HepG2 (cell line): ENCODE measurements around the gene NDUFB6. TPM values are rescaled to one million over a fixed set of nuclear protein-coding genes. Genes with fewer than 3 reads are reported as not detected.

Source experiments
- ARNTL ChIP-seq: sonication (generic); formaldehyde crosslinking; IDR thresholded peaks from 2 replicates; pipeline ENCODE4 v1.4.0; 2020; ENCODE audit warnings: mild to moderate bottlenecking, missing genetic modification reagents
- BRCA1 ChIP-seq: sonication (generic); formaldehyde crosslinking; IDR thresholded peaks from 2 replicates; pipeline ENCODE4 v1.4.0; 2020; ENCODE audit warnings: missing genetic modification reagents
- DDIT3 ChIP-seq: sonication (generic); formaldehyde crosslinking; IDR thresholded peaks from 2 replicates; pipeline ENCODE4 v1.4.0; 2020; ENCODE audit warnings: mild to moderate bottlenecking, missing genetic modification reagents
- DNMT3B ChIP-seq: conservative IDR thresholded peaks from 2 replicates; pipeline ENCODE4 v1.6.1; 2016; ENCODE audit warnings: missing biosample characterization, control low read depth
- GLI4 ChIP-seq: sonication (generic); formaldehyde crosslinking; IDR thresholded peaks from 2 replicates; pipeline ENCODE4 v1.5.1; 2020; ENCODE audit warnings: missing genetic modification reagents, mild to moderate bottlenecking, moderate library complexity, borderline replicate concordance
- MIER2 ChIP-seq: IDR thresholded peaks from 2 replicates; pipeline ENCODE4 v1.6.1; 2016; ENCODE audit warnings: missing biosample characterization, missing genetic modification reagents
- NFYB ChIP-seq: sonication (generic); formaldehyde crosslinking; IDR thresholded peaks from 2 replicates; pipeline ENCODE4 v1.4.0; 2020; ENCODE audit warnings: missing genetic modification reagents
- NR2C2 ChIP-seq: sonication (generic); formaldehyde crosslinking; IDR thresholded peaks from 2 replicates; pipeline ENCODE4 v1.4.0; 2020; ENCODE audit warnings: missing genetic modification reagents, mild to moderate bottlenecking, moderate library complexity, borderline replicate concordance
- PATZ1 ChIP-seq: sonication (generic); formaldehyde crosslinking; IDR thresholded peaks from 2 replicates; pipeline ENCODE4 v1.4.0; 2020; ENCODE audit warnings: missing genetic modification reagents
- PRDM10 ChIP-seq: sonication (generic); formaldehyde crosslinking; IDR thresholded peaks from 2 replicates; pipeline ENCODE4 v1.4.0; 2020; ENCODE audit warnings: low read depth, missing genetic modification reagents
- RARA ChIP-seq: IDR thresholded peaks from 2 replicates; pipeline ENCODE4 v1.6.1; 2016; ENCODE audit warnings: missing genetic modification reagents, missing compliant biosample characterization
- TRIM24 ChIP-seq: sonication (generic); formaldehyde crosslinking; IDR thresholded peaks from 2 replicates; pipeline ENCODE4 v1.8.0; 2022; ENCODE audit warnings: mild to moderate bottlenecking, missing genetic modification reagents
- ZNF260 ChIP-seq: sonication (generic); formaldehyde crosslinking; IDR thresholded peaks from 2 replicates; pipeline ENCODE4 v1.4.0; 2020; ENCODE audit warnings: missing genetic modification reagents, low read depth, mild to moderate bottlenecking, borderline replicate concordance
- ZNF274 ChIP-seq: sonication (generic); formaldehyde crosslinking; IDR thresholded peaks from 2 replicates; pipeline ENCODE4 v1.5.1; 2020; ENCODE audit warnings: mild to moderate bottlenecking, missing genetic modification reagents
- ZNF281 ChIP-seq: sonication (generic); formaldehyde crosslinking; IDR thresholded peaks from 2 replicates; pipeline ENCODE4 v1.4.0; 2020; ENCODE audit warnings: missing genetic modification reagents, borderline replicate concordance
- ZNF292 ChIP-seq: sonication (generic); formaldehyde crosslinking; IDR thresholded peaks from 2 replicates; pipeline ENCODE4 v1.8.1; 2022; ENCODE audit warnings: mild to moderate bottlenecking, low read depth, missing genetic modification reagents, borderline replicate concordance
- ZNF350 ChIP-seq: sonication (generic); formaldehyde crosslinking; IDR thresholded peaks from 2 replicates; pipeline ENCODE4 v1.4.0; 2020; ENCODE audit warnings: mild to moderate bottlenecking, low read depth, missing genetic modification reagents, borderline replicate concordance
- ZNF484 ChIP-seq: sonication (generic); formaldehyde crosslinking; IDR thresholded peaks from 2 replicates; pipeline ENCODE4 v1.5.1; 2020; ENCODE audit warnings: mild to moderate bottlenecking, low read depth, missing genetic modification reagents, borderline replicate concordance
- ZNF780A ChIP-seq: sonication (generic); formaldehyde crosslinking; IDR thresholded peaks from 2 replicates; pipeline ENCODE4 v1.8.0; 2022; ENCODE audit warnings: mild to moderate bottlenecking, missing genetic modification reagents, moderate library complexity
- ZNF883 ChIP-seq: sonication (generic); formaldehyde crosslinking; IDR thresholded peaks from 2 replicates; pipeline ENCODE4 v1.5.1; 2020; ENCODE audit warnings: mild to moderate bottlenecking, missing genetic modification reagents; ENCODE audit errors: not compliant biosample characterization
- ZSCAN9 ChIP-seq: IDR thresholded peaks from 2 replicates; pipeline ENCODE4 v1.6.1; 2016; ENCODE audit warnings: borderline replicate concordance
- polyA plus RNA-seq, 8 experiments: library from polyadenylated mRNA; depleted of rRNA in 3 of 8; stranded (reverse) in 7 of 8; unstranded in 1 of 8; fragments of >200 nt; fragmentation: Illumina TruSeq in 4 of 8; extraction: Trizol in 4 of 8; gene quantifications; 2 replicates each; pipeline versions ENCODE4 v1.2.1 to v1.2.3, GENCODE V29; 2011 to 2016; ENCODE audit warnings: low read depth in 4 of 8, missing spikeins in 1 of 8, mixed read lengths in 1 of 8; ENCODE audit not compliant: insufficient read depth in 1 of 8
- total RNA-seq, 5 experiments: library from RNA; depleted of rRNA; stranded (reverse); fragments of >200 nt; fragmentation: Illumina TruSeq; extraction: Trizol; gene quantifications; 2 replicates each; pipeline ENCODE4 v1.2.3, GENCODE V29; 2016; ENCODE audit warnings: low read depth in 1 of 5

NDUFB6 gene
- total and polyA plus RNA-seq, 2 of the 13 experiments (the other 11 are each of a cell fraction or from before 2014, with no cell fraction given), result 31.2 to 81.9 TPM

- TF ChIP-seq ZNF260 (no peak), ZNF274 (CRISPR knock-in tag) (peak; percentile 43; the same call in 1 of the 2 replicates), ZNF780A (CRISPR knock-in tag) (peak; percentile 77; the same call in 1 of the 2 replicates), ZNF484 (CRISPR knock-in tag) (no peak), ZSCAN9 (CRISPR knock-in tag) (0 out of 2 replicates have a peak, but pooled peaks have one; percentile 19), NFYB (CRISPR knock-in tag) (peak; percentile 21; the same call in 1 of the 2 replicates), PRDM10 (CRISPR knock-in tag) (no peak), DDIT3 (CRISPR knock-in tag) (no peak), ZNF281 (CRISPR knock-in tag) (no peak), ARNTL (CRISPR knock-in tag) (no peak; the same call in 1 of the 2 replicates), ZNF883 (CRISPR knock-in tag) (no peak), PATZ1 (peak; percentile 63), RARA (CRISPR knock-in tag) (0 out of 2 replicates have a peak, but pooled peaks have one; percentile 5), GLI4 (CRISPR knock-in tag) (no peak; the same call in 1 of the 2 replicates), ZNF292 (CRISPR knock-in tag) (peak; percentile 58; the same call in 1 of the 2 replicates), MIER2 (no peak), BRCA1 (CRISPR knock-in tag) (no peak; the same call in 1 of the 2 replicates), NR2C2 (CRISPR knock-in tag) (peak; percentile 85), DNMT3B (CRISPR knock-in tag) (0 out of 2 replicates have a peak, but pooled peaks have one; percentile 61), TRIM24 (no peak), ZNF350 (CRISPR knock-in tag) (no peak; the same call in 1 of the 2 replicates)
Observed at GRCh38 chr9:32572900-32573523, at the start of gene NDUFB6 (continued).
